ENCODE data around the gene FBXW12.

- TF ChIP-seq ZNF138 (CRISPR knock-in tag; conservative IDR thresholded peaks at IDR 0.05): no peak
- TF ChIP-seq, protein P1, sequence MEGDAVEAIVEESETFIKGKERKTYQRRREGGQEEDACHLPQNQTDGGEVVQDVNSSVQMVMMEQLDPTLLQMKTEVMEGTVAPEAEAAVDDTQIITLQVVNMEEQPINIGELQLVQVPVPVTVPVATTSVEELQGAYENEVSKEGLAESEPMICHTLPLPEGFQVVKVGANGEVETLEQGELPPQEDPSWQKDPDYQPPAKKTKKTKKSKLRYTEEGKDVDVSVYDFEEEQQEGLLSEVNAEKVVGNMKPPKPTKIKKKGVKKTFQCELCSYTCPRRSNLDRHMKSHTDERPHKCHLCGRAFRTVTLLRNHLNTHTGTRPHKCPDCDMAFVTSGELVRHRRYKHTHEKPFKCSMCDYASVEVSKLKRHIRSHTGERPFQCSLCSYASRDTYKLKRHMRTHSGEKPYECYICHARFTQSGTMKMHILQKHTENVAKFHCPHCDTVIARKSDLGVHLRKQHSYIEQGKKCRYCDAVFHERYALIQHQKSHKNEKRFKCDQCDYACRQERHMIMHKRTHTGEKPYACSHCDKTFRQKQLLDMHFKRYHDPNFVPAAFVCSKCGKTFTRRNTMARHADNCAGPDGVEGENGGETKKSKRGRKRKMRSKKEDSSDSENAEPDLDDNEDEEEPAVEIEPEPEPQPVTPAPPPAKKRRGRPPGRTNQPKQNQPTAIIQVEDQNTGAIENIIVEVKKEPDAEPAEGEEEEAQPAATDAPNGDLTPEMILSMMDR (IDR thresholded peaks at IDR 0.05): no peak
- TF ChIP-seq SP1 (CRISPR knock-in tag; conservative IDR thresholded peaks at IDR 0.05): no peak
- no peak for TF ChIP-seq ESRRA (CRISPR knock-in tag; IDR thresholded peaks at IDR 0.05; ENCODE audit: borderline replicate concordance)
- TF ChIP-seq, protein P2, sequence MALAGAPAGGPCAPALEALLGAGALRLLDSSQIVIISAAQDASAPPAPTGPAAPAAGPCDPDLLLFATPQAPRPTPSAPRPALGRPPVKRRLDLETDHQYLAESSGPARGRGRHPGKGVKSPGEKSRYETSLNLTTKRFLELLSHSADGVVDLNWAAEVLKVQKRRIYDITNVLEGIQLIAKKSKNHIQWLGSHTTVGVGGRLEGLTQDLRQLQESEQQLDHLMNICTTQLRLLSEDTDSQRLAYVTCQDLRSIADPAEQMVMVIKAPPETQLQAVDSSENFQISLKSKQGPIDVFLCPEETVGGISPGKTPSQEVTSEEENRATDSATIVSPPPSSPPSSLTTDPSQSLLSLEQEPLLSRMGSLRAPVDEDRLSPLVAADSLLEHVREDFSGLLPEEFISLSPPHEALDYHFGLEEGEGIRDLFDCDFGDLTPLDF (CRISPR knock-in tag; IDR thresholded peaks at IDR 0.05): no peak
- TF ChIP-seq KAT7 (CRISPR knock-in tag; IDR thresholded peaks at IDR 0.05; ENCODE audit: borderline replicate concordance): no peak
- TF ChIP-seq ZNF512 (CRISPR knock-in tag; IDR thresholded peaks at IDR 0.05; ENCODE audit: borderline replicate concordance): no peak
- TF ChIP-seq JAZF1 (CRISPR knock-in tag; IDR thresholded peaks at IDR 0.05): no peak
These were observed 30.9 kb downstream of the FBXW12 start for GRCh38 chr3:48402907-48403306.
